ENCODE results near the gene IQSEC1. TPM values are rescaled to one million over a fixed set of nuclear protein-coding genes. Genes with fewer than 3 reads are reported as not detected.

Gene IQSEC1
- total RNA-seq, 1 donor from 2014 or later: 31.3 TPM

GRCh38 chr3:13042127-13042701 is 31.0 kb downstream of the IQSEC1 start:
- TF ChIP-seq, protein P1, sequence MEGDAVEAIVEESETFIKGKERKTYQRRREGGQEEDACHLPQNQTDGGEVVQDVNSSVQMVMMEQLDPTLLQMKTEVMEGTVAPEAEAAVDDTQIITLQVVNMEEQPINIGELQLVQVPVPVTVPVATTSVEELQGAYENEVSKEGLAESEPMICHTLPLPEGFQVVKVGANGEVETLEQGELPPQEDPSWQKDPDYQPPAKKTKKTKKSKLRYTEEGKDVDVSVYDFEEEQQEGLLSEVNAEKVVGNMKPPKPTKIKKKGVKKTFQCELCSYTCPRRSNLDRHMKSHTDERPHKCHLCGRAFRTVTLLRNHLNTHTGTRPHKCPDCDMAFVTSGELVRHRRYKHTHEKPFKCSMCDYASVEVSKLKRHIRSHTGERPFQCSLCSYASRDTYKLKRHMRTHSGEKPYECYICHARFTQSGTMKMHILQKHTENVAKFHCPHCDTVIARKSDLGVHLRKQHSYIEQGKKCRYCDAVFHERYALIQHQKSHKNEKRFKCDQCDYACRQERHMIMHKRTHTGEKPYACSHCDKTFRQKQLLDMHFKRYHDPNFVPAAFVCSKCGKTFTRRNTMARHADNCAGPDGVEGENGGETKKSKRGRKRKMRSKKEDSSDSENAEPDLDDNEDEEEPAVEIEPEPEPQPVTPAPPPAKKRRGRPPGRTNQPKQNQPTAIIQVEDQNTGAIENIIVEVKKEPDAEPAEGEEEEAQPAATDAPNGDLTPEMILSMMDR (conservative IDR thresholded peaks at IDR 0.05): no peak
- peak; percentile 34 for DNase-seq (ENCODE audit: low read depth, low spot score)
- peak overlapping the region; percentile 82 for H3K4me3 Mint-ChIP-seq
- no peaks in the 10 kb centered on the region for H3K27me3 Mint-ChIP-seq (ENCODE audit: low read depth)
- H3K36me3 Mint-ChIP-seq (ENCODE audit: low read depth): no peaks in the 10 kb centered on the region
- H3K9me3 Mint-ChIP-seq: no peaks in the 10 kb centered on the region
- H3K4me1 Mint-ChIP-seq: peaks cover 71% of the 10 kb centered on the region
- H3K27ac Mint-ChIP-seq (ENCODE audit: unreplicated experiment): peak overlapping the region; percentile 96

DNA sequence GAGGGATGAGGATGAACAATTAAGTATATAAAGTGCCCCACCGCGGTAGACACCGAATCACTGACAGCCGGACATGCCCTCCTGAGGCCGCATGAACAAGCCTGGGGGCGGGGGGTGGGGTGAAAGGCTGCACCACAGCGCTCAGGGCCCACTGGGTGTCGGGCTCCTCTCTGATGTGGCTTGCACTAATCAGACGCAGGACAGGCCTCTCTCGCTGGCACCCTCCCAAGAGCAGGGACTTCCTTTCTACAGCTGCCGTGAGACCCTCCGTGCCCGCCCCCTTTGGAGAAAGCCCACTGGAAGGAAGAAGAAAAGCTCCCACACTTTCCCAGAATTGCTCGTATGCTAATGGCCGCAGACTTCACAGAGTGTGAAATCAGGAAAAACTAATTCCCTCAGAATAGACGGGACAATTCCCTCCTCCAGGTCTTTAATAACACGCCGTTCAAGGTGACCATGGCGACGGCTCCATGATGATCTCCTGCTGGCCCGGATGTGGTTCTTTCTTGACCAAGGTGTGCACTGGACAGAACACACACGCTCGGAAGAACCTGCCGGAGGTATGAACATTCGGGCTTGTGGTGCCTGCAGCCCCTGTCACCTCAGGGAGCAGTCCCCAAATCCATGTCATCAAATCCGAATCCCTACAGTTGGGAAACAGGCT is 32.0 kb downstream of the IQSEC1 start:
- Mint-ChIP-seq H3K9me3 (no peaks in the 10 kb centered on the region), H3K27ac (ENCODE audit: unreplicated experiment) (no peak overlapping the region), H3K36me3 (ENCODE audit: low read depth) (no peaks in the 10 kb centered on the region), H3K27me3 (ENCODE audit: low read depth) (no peaks in the 10 kb centered on the region), H3K4me3 (peak overlapping the region; percentile 72), H3K4me1 (peaks cover 61% of the 10 kb centered on the region)
- no peak for DNase-seq (ENCODE audit: low read depth, low spot score)
- TF ChIP-seq, protein P1 (conservative IDR thresholded peaks at IDR 0.05): no peak

GRCh38 chr3:13040361-13041074 is 32.7 kb downstream of the IQSEC1 start:
- Mint-ChIP-seq H3K4me1 (peaks cover 54% of the 10 kb centered on the region), H3K4me3 (no peak overlapping the region), H3K27ac (ENCODE audit: unreplicated experiment) (peak overlapping the region; percentile 92), H3K27me3 (ENCODE audit: low read depth) (no peaks in the 10 kb centered on the region), H3K36me3 (ENCODE audit: low read depth) (no peaks in the 10 kb centered on the region), H3K9me3 (no peaks in the 10 kb centered on the region)
- TF ChIP-seq, protein P1 (conservative IDR thresholded peaks at IDR 0.05): no peak
- DNase-seq (ENCODE audit: low read depth, low spot score): no peak

DNA sequence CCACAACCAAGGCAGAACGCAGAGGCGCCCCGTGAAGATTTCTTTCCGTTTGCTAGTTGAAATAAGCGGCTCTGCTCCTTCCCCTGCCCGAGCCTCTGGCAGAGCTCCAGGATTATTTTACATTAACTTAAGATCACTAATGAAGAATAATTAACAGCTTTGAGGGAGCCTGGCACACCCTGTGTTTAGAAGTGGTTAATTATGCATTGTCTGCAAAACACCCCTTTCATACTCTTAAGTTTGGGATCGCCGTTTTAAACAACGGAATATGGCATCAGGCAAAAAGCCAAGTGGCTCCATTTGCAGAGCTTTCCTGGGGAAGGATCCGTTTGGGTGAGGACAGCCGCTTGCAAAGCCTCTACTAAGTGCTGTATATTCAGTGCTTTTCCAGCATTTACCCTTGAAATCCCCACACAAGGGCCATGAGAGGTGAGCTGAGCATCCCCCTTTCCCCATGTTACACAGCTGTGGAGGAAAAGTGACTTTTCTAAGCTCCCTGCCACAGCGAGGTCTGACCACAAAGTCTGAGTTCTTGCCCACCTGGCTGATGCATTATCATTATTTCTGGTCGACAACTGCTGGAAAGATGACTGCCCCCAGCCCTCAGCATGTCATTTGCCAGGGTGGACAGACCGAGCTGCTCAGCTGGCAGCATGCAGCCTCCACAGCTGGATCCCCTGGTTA is 33.9 kb downstream of the IQSEC1 start:
- Mint-ChIP-seq H3K36me3 (ENCODE audit: low read depth) (no peaks in the 10 kb centered on the region), H3K27me3 (ENCODE audit: low read depth) (no peaks in the 10 kb centered on the region), H3K4me1 (peaks cover 44% of the 10 kb centered on the region), H3K4me3 (no peak overlapping the region), H3K27ac (ENCODE audit: unreplicated experiment) (no peak overlapping the region), H3K9me3 (no peaks in the 10 kb centered on the region)
- TF ChIP-seq, protein P1 (conservative IDR thresholded peaks at IDR 0.05): no peak
- no peak for DNase-seq (ENCODE audit: low read depth, low spot score)

DNA sequence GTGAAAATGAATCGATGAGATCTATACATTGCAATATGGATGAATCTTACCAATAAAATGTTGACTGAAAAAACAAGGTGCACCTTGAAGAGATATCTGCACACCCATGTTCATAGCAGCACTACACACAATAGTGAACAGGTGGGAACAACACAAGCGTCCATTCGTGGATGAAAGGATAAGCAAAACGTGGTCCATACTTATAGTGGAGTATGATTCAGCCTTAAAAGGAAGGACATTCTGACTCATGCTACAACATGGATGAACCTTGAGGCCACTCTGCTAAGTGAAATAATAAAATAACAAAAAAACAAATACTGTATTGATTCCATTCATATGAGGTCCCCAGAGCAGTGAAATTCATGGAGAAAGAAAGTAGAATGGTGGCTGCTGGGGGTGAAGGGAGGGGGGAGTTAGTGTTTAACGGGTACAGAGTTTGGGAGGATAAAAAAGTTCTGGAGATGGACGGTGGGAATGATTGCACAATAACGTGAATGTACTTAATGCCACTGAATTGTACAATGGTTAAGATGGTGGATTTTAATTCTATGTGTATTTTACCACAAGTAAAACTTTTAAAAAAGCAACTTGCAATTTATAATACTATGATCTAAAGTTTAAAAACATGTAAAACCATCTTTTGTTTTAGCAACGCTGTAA is 35.6 kb downstream of the IQSEC1 start:
- Mint-ChIP-seq H3K27ac (ENCODE audit: unreplicated experiment) (no peak overlapping the region), H3K36me3 (ENCODE audit: low read depth) (no peaks in the 10 kb centered on the region), H3K4me1 (peaks cover 27% of the 10 kb centered on the region), H3K4me3 (no peak overlapping the region), H3K9me3 (no peaks in the 10 kb centered on the region), H3K27me3 (ENCODE audit: low read depth) (no peaks in the 10 kb centered on the region)
- TF ChIP-seq, protein P1 (conservative IDR thresholded peaks at IDR 0.05): no peak
- no peak for DNase-seq (ENCODE audit: low read depth, low spot score)
